IMR-90 (cell line): ENCODE measurements around the gene SLC5A11. TPM values are rescaled to one million over a fixed set of nuclear protein-coding genes. Genes with fewer than 3 reads are reported as not detected.

Experiments used
- ATAC-seq: fragments of 200-7000 bp; cut with Tn5 transposase; 2 replicates; pipeline ENCODE4 v1.9.1; 2020; ENCODE audit warnings: low read depth, mild to moderate bottlenecking, moderate library complexity
- BruUV-seq: library from RNA; stranded (reverse); fragments of 400-500 nt; replicated peaks from 2 replicates; lab custom pipeline; 2021; lab: Mats Ljungman, UMichigan
- CTCF ChIA-PET: fragments of 300-600 bp; formaldehyde crosslinking; extraction: SDS; loops from one replicate; lab custom pipeline; 2021; ENCODE audit warnings: antibody characterized with exemption; lab: Yijun Ruan, JAX
- POLR2A ChIA-PET: fragments of 300-600 bp; sonication (Branson Sonifier 250); formaldehyde crosslinking; loops from one replicate; lab custom pipeline; 2022; ENCODE audit warnings: antibody characterized with exemption; ENCODE audit not compliant: unreplicated experiment; lab: Charles Lee
- DNase-seq: peaks from one replicate; pipeline ENCODE4 v3.0.0; 2013
- H2AFZ ChIP-seq: replicated peaks from 2 replicates; pipeline ENCODE3; 2013; ENCODE audit warnings: low read length, mild to moderate bottlenecking; ENCODE audit not compliant: poor library complexity
- H2AK5ac ChIP-seq: 2 replicates; pipeline ENCODE4 v1.6.1; 2013; ENCODE audit warnings: low read depth, low read length, inconsistent platforms
- H2AK9ac ChIP-seq: replicated peaks from 2 replicates; pipeline ENCODE3; 2013; ENCODE audit warnings: mild to moderate bottlenecking, low read depth, low read length, moderate library complexity; ENCODE audit not compliant: poor library complexity
- H2BK120ac ChIP-seq: 2 replicates; pipeline ENCODE4 v1.6.1; 2013; ENCODE audit warnings: low read depth, low read length, inconsistent platforms
- H2BK15ac ChIP-seq: 3 replicates; pipeline ENCODE4 v1.6.1; 2013; ENCODE audit warnings: low read depth, low read length, inconsistent platforms
- H2BK20ac ChIP-seq: 2 replicates; pipeline ENCODE4 v1.6.1; 2013; ENCODE audit warnings: low read depth, mild to moderate bottlenecking, inconsistent platforms, low read length, moderate library complexity
- H2BK5ac ChIP-seq: 2 replicates; pipeline ENCODE4 v1.6.1; 2013; ENCODE audit warnings: mild to moderate bottlenecking, low read depth, low read length, inconsistent platforms; ENCODE audit not compliant: poor library complexity, severe bottlenecking
- H3K14ac ChIP-seq: replicated peaks from 2 replicates; pipeline ENCODE4 v1.6.1; 2013; ENCODE audit warnings: low read depth, low read length, inconsistent platforms
- H3K18ac ChIP-seq: 2 replicates; pipeline ENCODE4 v1.6.1; 2013; ENCODE audit warnings: low read depth, low read length, control low read depth
- H3K23ac ChIP-seq: 2 replicates; pipeline ENCODE4 v1.6.1; 2013; ENCODE audit warnings: low read depth, low read length, inconsistent platforms
- H3K27ac ChIP-seq: 2 replicates; pipeline ENCODE4 v1.5.1; 2013; ENCODE audit warnings: mild to moderate bottlenecking, control low read depth, low read length; ENCODE audit not compliant: insufficient read depth
- H3K27me3 ChIP-seq: 2 replicates; pipeline ENCODE4 v1.6.1; 2013; ENCODE audit warnings: low read length; ENCODE audit not compliant: control insufficient read depth, insufficient read depth
- H3K36me3 ChIP-seq: 2 replicates; pipeline ENCODE4 v1.6.1; 2013; ENCODE audit warnings: low read length, mixed read lengths; ENCODE audit not compliant: control insufficient read depth, insufficient read depth
- H3K4ac ChIP-seq: 2 replicates; pipeline ENCODE4 v1.6.1; 2013; ENCODE audit warnings: low read depth, low read length, inconsistent platforms
- H3K4me1 ChIP-seq: 2 replicates; pipeline ENCODE4 v1.6.1; 2013; ENCODE audit warnings: low read length, mixed read lengths; ENCODE audit not compliant: control insufficient read depth, insufficient read depth
- H3K4me2 ChIP-seq: 2 replicates; pipeline ENCODE4 v1.6.1; 2013; ENCODE audit warnings: low read depth, mild to moderate bottlenecking, control low read depth, low read length, moderate library complexity
- H3K4me3 ChIP-seq: 2 replicates; pipeline ENCODE4 v1.5.1; 2013; ENCODE audit warnings: low read depth, mild to moderate bottlenecking, control low read depth, low read length, moderate library complexity; ENCODE audit not compliant: insufficient read depth
- H3K56ac ChIP-seq: 2 replicates; pipeline ENCODE4 v1.6.1; 2013; ENCODE audit warnings: low read length, inconsistent platforms; ENCODE audit not compliant: insufficient read depth; ENCODE audit errors: extremely low read depth
- H3K79me1 ChIP-seq, 2 experiments: 2 replicates each; pipeline ENCODE4 v1.6.1; 2013; ENCODE audit warnings: low read length in 2 of 2, inconsistent platforms in 1 of 2, low read depth in 1 of 2
- H3K9ac ChIP-seq: 2 replicates; pipeline ENCODE4 v1.6.1; 2013; ENCODE audit warnings: low read depth, low read length, control low read depth
- H3K9me1 ChIP-seq: 2 replicates; pipeline ENCODE4 v1.6.1; 2013; ENCODE audit warnings: low read length, inconsistent platforms; ENCODE audit not compliant: insufficient read depth
- H3K9me3 ChIP-seq: 2 replicates; pipeline ENCODE4 v1.6.1; 2013; ENCODE audit warnings: low read length; ENCODE audit not compliant: control insufficient read depth, insufficient read depth
- H4K20me1 ChIP-seq: 2 replicates; pipeline ENCODE4 v1.6.1; 2013; ENCODE audit warnings: low read length, inconsistent platforms; ENCODE audit not compliant: insufficient read depth
- H4K5ac ChIP-seq: 2 replicates; pipeline ENCODE4 v1.6.1; 2013; ENCODE audit warnings: mild to moderate bottlenecking, low read depth, low read length, control low read depth
- H4K8ac ChIP-seq, 2 experiments: 2 replicates each; pipeline ENCODE4 v1.6.1; 2013; ENCODE audit warnings: low read depth in 2 of 2, low read length in 2 of 2, control low read depth in 1 of 2, inconsistent platforms in 1 of 2
- H4K91ac ChIP-seq: 2 replicates; pipeline ENCODE4 v1.6.1; 2013; ENCODE audit warnings: low read depth, low read length, inconsistent platforms; ENCODE audit not compliant: insufficient read depth
- CEBPB ChIP-seq: IDR thresholded peaks from 2 replicates; pipeline ENCODE4 v1.6.1; 2012; ENCODE audit warnings: low read depth, low read length, improper control_type of control experiment
- FOS ChIP-seq: fragments of 150-350 bp; IDR thresholded peaks from 2 replicates; pipeline ENCODE4 v1.6.1; 2016; ENCODE audit warnings: low read depth, low read length
- whole genome bisulfite sequencing, 2 experiments: methylation state at CpG; one replicate each; pipeline versions ENCODE4 v1.1.5 to v1.1.7; 2013; ENCODE audit warnings: missing lambda C conversion rate in 2 of 2; ENCODE audit not compliant: insufficient read length in 1 of 2; ENCODE audit errors: extremely low coverage in 2 of 2; 5-methylcytosine and 5-hydroxymethylcytosine counted together
- dilution Hi-C: fragments of 300-500 bp; cut with HindIII; formaldehyde crosslinking; loops from one replicate; pipeline ENCODE4 v1.14.3; 2018; ENCODE audit warnings: low sequenced_read_pairs; ENCODE audit not compliant: unreplicated experiment
- in situ Hi-C: fragments of 300-500 bp; cut with MboI; formaldehyde crosslinking; loops from 3 replicates; pipeline ENCODE4 v1.14.3; 2019; ENCODE audit warnings: low sequenced_read_pairs, inconsistent platforms, mixed read lengths
- intact Hi-C: fragments of 100-400 bp; cut with micrococcal nuclease; formaldehyde crosslinking; loops from 2 replicates; pipeline ENCODE4 v1.10.0; 2022
- polyA plus RNA-seq, 3 experiments: library from polyadenylated mRNA; depleted of rRNA; stranded (reverse); fragments of >200 nt; gene quantifications; 2 replicates each; pipeline ENCODE4 v1.2.3, GENCODE V29; 2012; ENCODE audit warnings: low replicate concordance in 1 of 3
- total RNA-seq: library from RNA; depleted of rRNA; stranded (reverse); fragments of >200 nt; gene quantifications from 2 replicates; pipeline ENCODE4 v1.2.3, GENCODE V29; 2012

Gene SLC5A11
- total and polyA plus RNA-seq, 2 of the 4 experiments (the other 2 are of a cell fraction), result under 0.01 TPM; not detected in 1

- no peak for ATAC-seq
- 0 out of 2 replicates have a peak overlapping the region, but pooled peaks have one; percentile 6 for H3K18ac ChIP-seq
- no peaks in the 10 kb centered on the region for H3K9me3 ChIP-seq
- H3K9me1 ChIP-seq, result peaks cover 16% of the 10 kb centered on the region
- H3K4me3 ChIP-seq, result no peak overlapping the region
- H3K14ac ChIP-seq, result 0 out of 2 replicates have a peak overlapping the region, but pooled peaks have one; percentile 56
- H3K4me2 ChIP-seq, result peak overlapping the region; percentile 51; the same call in 1 of the 2 replicates
- in situ Hi-C loops (no loop called here), intact Hi-C loops (loop anchor here (10.0 kb wide), 2 partner anchors 275 to 385 kb away; partner anchors contain the start of gene LCMT1), dilution Hi-C loops (no loop called here)
- H2BK20ac ChIP-seq, result peak overlapping the region; percentile 66; the same call in 1 of the 2 replicates
- TF ChIP-seq FOS, result no peak
- TF ChIP-seq CEBPB, result no peak
- 100% methylated on average over 1 of the region's 7 CpGs; no CpG with 5 or more reads in 1 of the 2 experiments for WGBS, 2 experiments
- no peaks in the 10 kb centered on the region for H3K36me3 ChIP-seq
- peak overlapping the region; percentile 91 for H2BK5ac ChIP-seq
- H2AK9ac ChIP-seq, result peak overlapping the region; percentile 29
- no peaks in the 10 kb centered on the region for H3K79me1 ChIP-seq
- peak overlapping the region; percentile 86; the same call in 1 of the 2 replicates for H4K91ac ChIP-seq
- H3K27ac ChIP-seq, result peak overlapping the region; percentile 69; the same call in 1 of the 2 replicates
- no TSS peak for BruUV-seq
- peak overlapping the region; percentile 93 for H3K4ac ChIP-seq
- no peak for DNase-seq
- no peak overlapping the region for H3K9ac ChIP-seq
- POLR2A ChIA-PET, result no interaction called here
- peak overlapping the region; percentile 84 for H2BK120ac ChIP-seq
- H3K27me3 ChIP-seq, result no peaks in the 10 kb centered on the region
- no peak overlapping the region for H4K5ac ChIP-seq
- H3K4me1 ChIP-seq, result peaks cover 5% of the 10 kb centered on the region; the same call in 1 of the 2 replicates
- no peaks in the 10 kb centered on the region for H4K20me1 ChIP-seq
- H3K23ac ChIP-seq, result no peak overlapping the region
- H4K8ac ChIP-seq, result peak overlapping the region in 1 of 2 experiments; percentile 90; a peak in 2 of 4 replicates
- H2AFZ ChIP-seq, result peak overlapping the region; percentile 90
- CTCF ChIA-PET, result interaction anchor here (0.7 kb wide), 1 partner anchor 200 kb away, joined by 5 read pairs; no protein-coding TSS in a partner anchor
- peak overlapping the region; percentile 7; the same call in 1 of the 2 replicates for H2AK5ac ChIP-seq
- peak overlapping the region; percentile 20; the same call in 1 of the 2 replicates for H3K56ac ChIP-seq
- H2BK15ac ChIP-seq, result peak overlapping the region; percentile 46; the same call in 1 of the 3 replicates
Measured at GRCh38 chr16:24839347-24839972, 6.3 kb upstream of the SLC5A11 start.
